K562 (cell line): ENCODE data around the gene FOXJ3. TPM values are rescaled to one million over a fixed set of nuclear protein-coding genes. Genes with fewer than 3 reads are reported as not detected.

Experiments used
- CHD7 ChIP-seq: fragments of 200-600 bp; sonication (generic); IDR thresholded peaks from one replicate; pipeline ENCODE4 v1.6.1; 2012; ENCODE audit warnings: mild to moderate bottlenecking, low read depth, low read length, inconsistent platforms
- CLOCK ChIP-seq: fragments of 250-450 bp; sonication (Bioruptor Pico); IDR thresholded peaks from 2 replicates; pipeline ENCODE4 v1.4.0; 2020; ENCODE audit warnings: mild to moderate bottlenecking, moderate library complexity, borderline replicate concordance
- DNMT1 ChIP-seq: fragments of 450-650 bp; IDR thresholded peaks from 2 replicates; pipeline ENCODE4 v1.6.1; 2016; ENCODE audit warnings: antibody characterized with exemption, mild to moderate bottlenecking
- GTF2B ChIP-seq: IDR thresholded peaks from 2 replicates; pipeline ENCODE4 v1.6.1; 2011; ENCODE audit not compliant: insufficient read length; ENCODE audit errors: extremely low read depth
- HMGN3 ChIP-seq: IDR thresholded peaks from 2 replicates; pipeline ENCODE4 v1.6.1; 2011; ENCODE audit warnings: borderline replicate concordance, low read depth, mild to moderate bottlenecking, mixed read lengths, low read length; ENCODE audit not compliant: insufficient read length; ENCODE audit errors: extremely low read depth
- MYC ChIP-seq, 2 experiments: fragments of 250-450 bp in 1 of 2; sonication (Bioruptor Pico) in 1 of 2; IDR thresholded peaks; 2 replicates each; pipeline versions ENCODE4 v1.5.1 to v1.6.1; 2012 to 2021; ENCODE audit warnings: low read depth in 2 of 2, borderline replicate concordance in 1 of 2, improper control_type of control experiment in 1 of 2, low read length in 1 of 2, mild to moderate bottlenecking in 1 of 2, moderate library complexity in 1 of 2
- TRIM24 ChIP-seq, 2 experiments: fragments of 450-650 bp; IDR thresholded peaks; 2 replicates each; pipeline ENCODE4 v1.6.1; 2016
- ZC3H11A ChIP-seq: IDR thresholded peaks from 2 replicates; pipeline ENCODE4 v1.6.1; 2012; ENCODE audit warnings: low read depth, low read length, improper control_type of control experiment
- ZNF217 ChIP-seq: sonication (generic); formaldehyde crosslinking; IDR thresholded peaks from 2 replicates; pipeline ENCODE4 v1.8.0; 2022; ENCODE audit warnings: mild to moderate bottlenecking, missing genetic modification reagents
- polyA plus RNA-seq, 8 experiments: library from polyadenylated mRNA; depleted of rRNA in 4 of 8; stranded (reverse) in 5 of 8; unstranded in 3 of 8; fragments of >200 nt; fragmentation: Nextera tagmentation in 2 of 8; fragmentation: Illumina TruSeq in 1 of 8; extraction: Ambion mirVana in 2 of 8; extraction: Trizol in 1 of 8; gene quantifications; 2 replicates each; pipeline versions ENCODE4 v1.2.1 to v1.2.3, GENCODE V29; 2011 to 2014; ENCODE audit warnings: inconsistent platforms in 1 of 8, missing spikeins in 1 of 8
- total RNA-seq, 7 experiments: library from RNA; depleted of rRNA in 6 of 7; stranded (reverse); fragments of >200 nt in 6 of 7; fragmentation: Illumina TruSeq in 2 of 7; extraction: Trizol in 2 of 7; gene quantifications; 2 replicates each; pipeline versions ENCODE4 v1.2.1 to v1.2.3, GENCODE V29; 2011 to 2021; ENCODE audit warnings: low replicate concordance in 1 of 7

Gene FOXJ3
- total and polyA plus RNA-seq, 9 of the 15 experiments (the other 6 are each of a cell fraction or from before 2014, with no cell fraction given) = 8.7 to 35.3 (median 23.4) TPM

GRCh38 chr1:42313970-42314369, 21.1 kb downstream of the FOXJ3 start (continued):
- TF ChIP-seq CHD7 = no peak
- TF ChIP-seq ZC3H11A = no peak
- no peak for TF ChIP-seq HMGN3
- no peak for TF ChIP-seq MYC (IDR thresholded peaks at IDR 0.05; ENCODE audit: low read depth, low read length)
- TF ChIP-seq MYC (CRISPR knock-in tag; IDR thresholded peaks at IDR 0.05; ENCODE audit: borderline replicate concordance, low read depth) = no peak
- TF ChIP-seq CLOCK (CRISPR knock-in tag) = no peak
- TF ChIP-seq GTF2B = no peak
- TF ChIP-seq TRIM24 (IDR thresholded peaks at IDR 0.05) = no peak
- no peak for TF ChIP-seq ZNF217
- no peak for TF ChIP-seq DNMT1
